ENCODE measurements around the gene NSUN2.

DNA sequence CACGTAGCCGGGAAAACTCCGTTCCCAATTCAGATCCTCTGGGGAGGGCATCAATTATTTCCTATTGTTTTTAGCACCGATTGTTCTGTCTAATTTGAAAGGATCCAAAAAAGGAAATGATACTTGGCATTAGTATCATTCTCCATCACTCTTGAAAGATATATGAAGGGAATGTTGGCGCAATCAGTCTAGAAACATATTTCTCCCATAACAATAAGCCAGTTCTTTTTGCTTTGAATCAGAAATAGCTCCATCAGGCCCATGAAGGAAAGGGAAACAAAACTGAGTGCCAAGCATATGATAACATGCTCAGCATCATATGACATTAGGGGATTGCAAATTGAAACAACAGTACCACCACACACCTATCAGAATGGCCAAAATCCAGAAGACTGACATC is 40.2 kb upstream of the NSUN2 start:
- TF ChIP-seq, protein P1, sequence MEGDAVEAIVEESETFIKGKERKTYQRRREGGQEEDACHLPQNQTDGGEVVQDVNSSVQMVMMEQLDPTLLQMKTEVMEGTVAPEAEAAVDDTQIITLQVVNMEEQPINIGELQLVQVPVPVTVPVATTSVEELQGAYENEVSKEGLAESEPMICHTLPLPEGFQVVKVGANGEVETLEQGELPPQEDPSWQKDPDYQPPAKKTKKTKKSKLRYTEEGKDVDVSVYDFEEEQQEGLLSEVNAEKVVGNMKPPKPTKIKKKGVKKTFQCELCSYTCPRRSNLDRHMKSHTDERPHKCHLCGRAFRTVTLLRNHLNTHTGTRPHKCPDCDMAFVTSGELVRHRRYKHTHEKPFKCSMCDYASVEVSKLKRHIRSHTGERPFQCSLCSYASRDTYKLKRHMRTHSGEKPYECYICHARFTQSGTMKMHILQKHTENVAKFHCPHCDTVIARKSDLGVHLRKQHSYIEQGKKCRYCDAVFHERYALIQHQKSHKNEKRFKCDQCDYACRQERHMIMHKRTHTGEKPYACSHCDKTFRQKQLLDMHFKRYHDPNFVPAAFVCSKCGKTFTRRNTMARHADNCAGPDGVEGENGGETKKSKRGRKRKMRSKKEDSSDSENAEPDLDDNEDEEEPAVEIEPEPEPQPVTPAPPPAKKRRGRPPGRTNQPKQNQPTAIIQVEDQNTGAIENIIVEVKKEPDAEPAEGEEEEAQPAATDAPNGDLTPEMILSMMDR (IDR thresholded peaks at IDR 0.05 in 8 of 11, conservative IDR thresholded peaks at IDR 0.05 in 3 of 11): no peak
- no peak for TF ChIP-seq POLR2A (IDR thresholded peaks at IDR 0.05)
